Activated CD4-positive, alpha-beta T cell treated with anti-CD3 and anti-CD28 coated beads, Interleukin-2, amount 10 ng/mL, durations not matched to agents 24 days and 14 days (primary cell): ENCODE results near the gene CTNND2. TPM values are rescaled to one million over a fixed set of nuclear protein-coding genes. Genes with fewer than 3 reads are reported as not detected.

Source experiments
- DNase-seq: peaks from one replicate; pipeline ENCODE4 v3.0.0; 2022
- H3K27ac Mint-ChIP-seq: one replicate; pipeline ENCODE4 v1.8.0; 2022; ENCODE audit warnings: mild to moderate bottlenecking, mixed read lengths
- H3K27me3 Mint-ChIP-seq: one replicate; pipeline ENCODE4 v1.8.0; 2022; ENCODE audit warnings: mixed read lengths
- H3K36me3 Mint-ChIP-seq: one replicate; pipeline ENCODE4 v1.8.0; 2022; ENCODE audit warnings: low read depth, mild to moderate bottlenecking, mixed read lengths
- H3K4me1 Mint-ChIP-seq: one replicate; pipeline ENCODE4 v1.8.0; 2021; ENCODE audit warnings: mixed read lengths
- H3K4me3 Mint-ChIP-seq: one replicate; pipeline ENCODE4 v1.8.0; 2022; ENCODE audit warnings: mild to moderate bottlenecking, moderate library complexity, mixed read lengths
- H3K9me3 Mint-ChIP-seq: one replicate; pipeline ENCODE4 v1.8.0; 2021; ENCODE audit warnings: mixed read lengths
- intact Hi-C: fragments of 100-400 bp; cut with micrococcal nuclease; formaldehyde crosslinking; loops from one replicate; pipeline ENCODE4 v1.15.1; 2023
- total RNA-seq: library from RNA; stranded (reverse); gene quantifications from 2 replicates; pipeline ENCODE4 v1.2.3, GENCODE V29; 2022

Gene CTNND2
- total RNA-seq, 1 donor from 2014 or later = not detected

- intact Hi-C loops = no loop called here
- Mint-ChIP-seq H3K27ac (no peak overlapping the region), H3K36me3 (no peaks in the 10 kb centered on the region), H3K4me1 (peaks cover 7% of the 10 kb centered on the region), H3K27me3 (peaks cover 4% of the 10 kb centered on the region), H3K4me3 (no peak overlapping the region), H3K9me3 (no peaks in the 10 kb centered on the region)
- DNase-seq = no peak
These were observed 914.5 kb downstream of the CTNND2 start for GRCh38 chr5:10989577-10990263.

GRCh38 chr5:10988622-10989021 is 915.6 kb downstream of the CTNND2 start:
- intact Hi-C loops = no loop called here
- Mint-ChIP-seq H3K27me3 (peaks cover 4% of the 10 kb centered on the region), H3K4me3 (no peak overlapping the region)

GRCh38 chr5:10987925-10988504 is 916.2 kb downstream of the CTNND2 start:
- peaks cover 7% of the 10 kb centered on the region for H3K4me1 Mint-ChIP-seq
- H3K27me3 Mint-ChIP-seq = peaks cover 4% of the 10 kb centered on the region
- no peak overlapping the region for H3K27ac Mint-ChIP-seq
- H3K36me3 Mint-ChIP-seq = no peaks in the 10 kb centered on the region
- H3K9me3 Mint-ChIP-seq = no peaks in the 10 kb centered on the region
- peak; percentile 88 for DNase-seq
- intact Hi-C loops = no loop called here
- H3K4me3 Mint-ChIP-seq = no peak overlapping the region

More at GRCh38 chr5:10988622-10989021, 915.6 kb downstream of the CTNND2 start:
- no peaks in the 10 kb centered on the region for H3K9me3 Mint-ChIP-seq
- no peaks in the 10 kb centered on the region for H3K36me3 Mint-ChIP-seq
- H3K27ac Mint-ChIP-seq = no peak overlapping the region
- H3K4me1 Mint-ChIP-seq = peaks cover 7% of the 10 kb centered on the region
- no peak for DNase-seq

- intact Hi-C loops = no loop called here
- H3K4me1 Mint-ChIP-seq = peaks cover 7% of the 10 kb centered on the region
- H3K9me3 Mint-ChIP-seq = no peaks in the 10 kb centered on the region
- DNase-seq = no peak
- no peaks in the 10 kb centered on the region for H3K36me3 Mint-ChIP-seq
- H3K27me3 Mint-ChIP-seq = peaks cover 4% of the 10 kb centered on the region
- no peak overlapping the region for H3K27ac Mint-ChIP-seq
- H3K4me3 Mint-ChIP-seq = no peak overlapping the region
These were observed 916.8 kb downstream of the CTNND2 start for GRCh38 chr5:10987276-10987924.

- H3K36me3 Mint-ChIP-seq = no peaks in the 10 kb centered on the region
- no peak overlapping the region for H3K4me3 Mint-ChIP-seq
- no peak for DNase-seq
- peaks cover 4% of the 10 kb centered on the region for H3K27me3 Mint-ChIP-seq
- peaks cover 7% of the 10 kb centered on the region for H3K4me1 Mint-ChIP-seq
- no peaks in the 10 kb centered on the region for H3K9me3 Mint-ChIP-seq
- no peak overlapping the region for H3K27ac Mint-ChIP-seq
- intact Hi-C loops = no loop called here
These were observed 918.5 kb downstream of the CTNND2 start for GRCh38 chr5:10985721-10986110.

- Mint-ChIP-seq H3K4me3 (no peak overlapping the region), H3K27me3 (peaks cover 4% of the 10 kb centered on the region), H3K27ac (no peak overlapping the region), H3K4me1 (peaks cover 7% of the 10 kb centered on the region), H3K36me3 (no peaks in the 10 kb centered on the region), H3K9me3 (no peaks in the 10 kb centered on the region)
- DNase-seq = no peak
- intact Hi-C loops = no loop called here
These were observed 919.0 kb downstream of the CTNND2 start for GRCh38 chr5:10985091-10985720.

- Mint-ChIP-seq H3K9me3 (no peaks in the 10 kb centered on the region), H3K4me3 (no peak overlapping the region), H3K27me3 (peaks cover 4% of the 10 kb centered on the region), H3K4me1 (peaks cover 7% of the 10 kb centered on the region), H3K27ac (no peak overlapping the region), H3K36me3 (no peaks in the 10 kb centered on the region)
- intact Hi-C loops = no loop called here
- DNase-seq = no peak
These were observed 920.1 kb downstream of the CTNND2 start for GRCh38 chr5:10984021-10984715.

- intact Hi-C loops = no loop called here
- DNase-seq = no peak
- Mint-ChIP-seq H3K27me3 (no peaks in the 10 kb centered on the region), H3K9me3 (no peaks in the 10 kb centered on the region), H3K4me3 (no peak overlapping the region), H3K4me1 (no peaks in the 10 kb centered on the region), H3K36me3 (no peaks in the 10 kb centered on the region), H3K27ac (no peak overlapping the region)
These were observed 921.6 kb downstream of the CTNND2 start for GRCh38 chr5:10982626-10983025.

- H3K4me3 Mint-ChIP-seq = no peak overlapping the region
- no peaks in the 10 kb centered on the region for H3K27me3 Mint-ChIP-seq
- no peaks in the 10 kb centered on the region for H3K4me1 Mint-ChIP-seq
- intact Hi-C loops = no loop called here
- no peaks in the 10 kb centered on the region for H3K36me3 Mint-ChIP-seq
- H3K27ac Mint-ChIP-seq = no peak overlapping the region
- no peaks in the 10 kb centered on the region for H3K9me3 Mint-ChIP-seq
- no peak for DNase-seq
These were observed 922.3 kb downstream of the CTNND2 start for GRCh38 chr5:10981932-10982331.

GRCh38 chr5:10977011-10977410 is 927.2 kb downstream of the CTNND2 start:
- no peak for DNase-seq
- Mint-ChIP-seq H3K9me3 (no peaks in the 10 kb centered on the region), H3K27ac (no peak overlapping the region), H3K36me3 (no peaks in the 10 kb centered on the region), H3K4me1 (no peaks in the 10 kb centered on the region), H3K27me3 (no peaks in the 10 kb centered on the region), H3K4me3 (no peak overlapping the region)
- intact Hi-C loops = no loop called here

- Mint-ChIP-seq H3K9me3 (no peaks in the 10 kb centered on the region), H3K27ac (no peak overlapping the region), H3K27me3 (no peaks in the 10 kb centered on the region), H3K36me3 (no peaks in the 10 kb centered on the region), H3K4me1 (no peaks in the 10 kb centered on the region), H3K4me3 (no peak overlapping the region)
- intact Hi-C loops = no loop called here
- DNase-seq = no peak
These were observed 928.3 kb downstream of the CTNND2 start for GRCh38 chr5:10975945-10976344.

GRCh38 chr5:10974850-10975249 is 929.4 kb downstream of the CTNND2 start:
- Mint-ChIP-seq H3K4me3 (no peak overlapping the region), H3K27me3 (no peaks in the 10 kb centered on the region), H3K36me3 (no peaks in the 10 kb centered on the region), H3K4me1 (no peaks in the 10 kb centered on the region), H3K27ac (no peak overlapping the region), H3K9me3 (no peaks in the 10 kb centered on the region)
- intact Hi-C loops = no loop called here
- DNase-seq = no peak

GRCh38 chr5:10973316-10973715 is 930.9 kb downstream of the CTNND2 start:
- Mint-ChIP-seq H3K27me3 (no peaks in the 10 kb centered on the region), H3K4me3 (no peak overlapping the region), H3K9me3 (no peaks in the 10 kb centered on the region), H3K36me3 (no peaks in the 10 kb centered on the region), H3K27ac (no peak overlapping the region), H3K4me1 (no peaks in the 10 kb centered on the region)
- no peak for DNase-seq
- intact Hi-C loops = no loop called here
